Endothelial cell of umbilical vein (primary cell): ENCODE data around the gene TNRC6A. TPM values are rescaled to one million over a fixed set of nuclear protein-coding genes. Genes with fewer than 3 reads are reported as not detected.

ENCODE experiments used
- BruUV-seq: library from RNA; stranded (reverse); fragments of 400-500 nt; replicated peaks from 2 replicates; lab custom pipeline; 2021; lab: Mats Ljungman, UMichigan
- CTCF ChIA-PET: fragments of 300-600, 350-600 bp; sonication (Branson Sonifier 250); formaldehyde crosslinking; loops from one replicate; lab custom pipeline; 2021; ENCODE audit warnings: antibody characterized with exemption, inconsistent platforms; lab: Charles Lee
- POLR2A ChIA-PET: fragments of 300-600, 350-600 bp; sonication (Branson Sonifier 250); formaldehyde crosslinking; loops from one replicate; lab custom pipeline; 2021; ENCODE audit warnings: antibody characterized with exemption, inconsistent platforms; lab: Charles Lee
- DNase-seq: peaks from one replicate; pipeline ENCODE4 v3.0.0-alpha.2; 2011; ENCODE audit warnings: low read depth, low spot score
- FAIRE-seq: peaks from 2 replicates; lab custom pipeline; 2011; peaks lifted over from hg19 to GRCh38; lab: Jason Lieb, UNC
- H2AFZ ChIP-seq: 2 replicates; pipeline ENCODE4 v1.6.0; 2012; ENCODE audit warnings: low read depth, low read length, control low read depth, inconsistent platforms
- H3K27ac ChIP-seq: 2 replicates; pipeline ENCODE4 v1.5.1; 2011; ENCODE audit warnings: low read depth, mild to moderate bottlenecking, control low read depth, low read length, moderate library complexity; ENCODE audit not compliant: insufficient read depth
- H3K27me3 ChIP-seq, 2 experiments: 2 replicates each; pipeline versions ENCODE4 v1.6.0 to v1.6.1; 2011; ENCODE audit warnings: low read length in 2 of 2, mixed read lengths in 1 of 2; ENCODE audit not compliant: control insufficient read depth in 2 of 2, insufficient read depth in 2 of 2
- H3K36me3 ChIP-seq, 2 experiments: 2 replicates in 1 of 2; 3 replicates in 1 of 2; pipeline ENCODE4 v1.5.1; 2011; ENCODE audit warnings: low read length in 2 of 2, mild to moderate bottlenecking in 1 of 2, moderate library complexity in 1 of 2; ENCODE audit not compliant: control insufficient read depth in 2 of 2, insufficient read depth in 2 of 2; ENCODE audit errors: extremely low read depth in 1 of 2
- H3K4me1 ChIP-seq: 3 replicates; pipeline ENCODE4 v1.5.1; 2011; ENCODE audit warnings: mild to moderate bottlenecking, low read length; ENCODE audit not compliant: control insufficient read depth, insufficient read depth; ENCODE audit errors: extremely low read depth
- H3K4me2 ChIP-seq: 2 replicates; pipeline ENCODE4 v1.6.1; 2011; ENCODE audit warnings: low read length, control low read depth, mixed read lengths; ENCODE audit not compliant: insufficient read depth
- H3K4me3 ChIP-seq, 3 experiments: fragments of 200-600 bp in 1 of 3; sonication (generic), shearing (Covaris generic) in 1 of 3; replicated peaks in 1 of 3; 2 replicates each; pipeline ENCODE4 v1.5.1; 2011 to 2016; ENCODE audit warnings: control low read depth in 3 of 3, low read length in 3 of 3, mild to moderate bottlenecking in 2 of 3, inconsistent platforms in 1 of 3, low read depth in 1 of 3, moderate library complexity in 1 of 3; ENCODE audit not compliant: insufficient read depth in 1 of 3
- H3K79me2 ChIP-seq: 2 replicates; pipeline ENCODE4 v1.6.0; 2012; ENCODE audit warnings: low read length, inconsistent platforms; ENCODE audit not compliant: control insufficient read depth, insufficient read depth
- H3K9ac ChIP-seq: replicated peaks from 2 replicates; pipeline ENCODE3; 2011; ENCODE audit warnings: low read length, control low read depth; ENCODE audit not compliant: insufficient read depth; ENCODE audit errors: extremely low read depth
- H3K9me1 ChIP-seq: replicated peaks from 3 replicates; pipeline ENCODE4 v1.6.0; 2011; ENCODE audit warnings: mild to moderate bottlenecking, low read length; ENCODE audit not compliant: control insufficient read depth, insufficient read depth; ENCODE audit errors: extremely low read depth
- H3K9me3 ChIP-seq: replicated peaks from 2 replicates; pipeline ENCODE4 v1.5.1; 2012; ENCODE audit warnings: low read length, inconsistent platforms; ENCODE audit not compliant: control insufficient read depth, insufficient read depth
- H4K20me1 ChIP-seq: replicated peaks from 2 replicates; pipeline ENCODE3; 2011; ENCODE audit warnings: mild to moderate bottlenecking, low read length; ENCODE audit not compliant: control insufficient read depth, insufficient read depth; ENCODE audit errors: extremely low read depth
- EZH2 ChIP-seq: IDR thresholded peaks from 2 replicates; pipeline ENCODE4 v1.6.1; 2012; ENCODE audit warnings: borderline replicate concordance, low read depth, mild to moderate bottlenecking, moderate library complexity, low read length, inconsistent platforms; ENCODE audit not compliant: severe bottlenecking
- FOS ChIP-seq: IDR thresholded peaks from 2 replicates; pipeline ENCODE4 v1.6.1; 2011; ENCODE audit warnings: mild to moderate bottlenecking, low read length, moderate library complexity, borderline replicate concordance; ENCODE audit not compliant: insufficient read depth
- GATA2 ChIP-seq: IDR thresholded peaks from 2 replicates; pipeline ENCODE4 v1.7.0; 2011; ENCODE audit warnings: low read depth, mild to moderate bottlenecking, moderate library complexity, mixed read lengths, low read length; ENCODE audit not compliant: insufficient read length, insufficient read depth
- JUN ChIP-seq: IDR thresholded peaks from 2 replicates; pipeline ENCODE4 v1.6.1; 2011; ENCODE audit warnings: borderline replicate concordance, low read depth; ENCODE audit not compliant: insufficient read length, insufficient read depth
- MYC ChIP-seq: IDR thresholded peaks from one replicate; pipeline ENCODE4 v1.6.1; 2011; ENCODE audit warnings: mild to moderate bottlenecking, low read depth, low read length
- POLR2A ChIP-seq: IDR thresholded peaks from 2 replicates; pipeline ENCODE4 v1.6.1; 2012; ENCODE audit warnings: low read depth, mild to moderate bottlenecking, control low read depth, low read length
- POLR2AphosphoS5 ChIP-seq: IDR thresholded peaks from 2 replicates; pipeline ENCODE4 v1.6.1; 2012; ENCODE audit warnings: low read depth, mild to moderate bottlenecking, control low read depth, low read length, moderate library complexity; ENCODE audit not compliant: insufficient read depth
- dilution Hi-C: fragments of 300-500 bp; cut with MboI; formaldehyde crosslinking; loops from one replicate; pipeline ENCODE4 v1.15.0; 2019; ENCODE audit warnings: low sequenced_read_pairs; ENCODE audit not compliant: extremely low pct_ligation_motif_present
- intact Hi-C: fragments of 100-400 bp; cut with micrococcal nuclease; formaldehyde crosslinking; loops from one replicate; pipeline ENCODE4 v1.10.0; 2022
- polyA plus RNA-seq, 4 experiments: library from polyadenylated mRNA; depleted of rRNA in 3 of 4; stranded (reverse) in 3 of 4; unstranded in 1 of 4; fragments of >200 nt; gene quantifications; 2 replicates each; pipeline versions ENCODE4 v1.2.1 to v1.2.3, GENCODE V29; 2011 to 2012; ENCODE audit warnings: missing spikeins in 1 of 4
- total RNA-seq: library from RNA; stranded (reverse); gene quantifications from 2 replicates; pipeline ENCODE4 v1.2.3, GENCODE V29; 2021
- TF ChIP-seq, protein P1 (sequence below), 2 donors: IDR thresholded peaks; 1 replicate in 1 of 2; 2 replicates in 1 of 2; pipeline ENCODE4 v1.5.1; 2011; ENCODE audit warnings: low read length in 2 of 2, mild to moderate bottlenecking in 2 of 2, moderate library complexity in 2 of 2, control low read depth in 1 of 2, inconsistent platforms in 1 of 2, low read depth in 1 of 2; ENCODE audit not compliant: insufficient read depth in 1 of 2; ENCODE audit errors: extremely low read depth in 1 of 2
- TF ChIP-seq, protein P2 (sequence below): IDR thresholded peaks from 2 replicates; pipeline ENCODE4 v1.6.1; 2011; ENCODE audit not compliant: insufficient read depth, insufficient read length

Gene TNRC6A
- total and polyA plus RNA-seq, 2 donors (not counting 3 experiments of a cell fraction or from before 2014, with no cell fraction given) = 39.3 to 74.5 TPM

DNA sequence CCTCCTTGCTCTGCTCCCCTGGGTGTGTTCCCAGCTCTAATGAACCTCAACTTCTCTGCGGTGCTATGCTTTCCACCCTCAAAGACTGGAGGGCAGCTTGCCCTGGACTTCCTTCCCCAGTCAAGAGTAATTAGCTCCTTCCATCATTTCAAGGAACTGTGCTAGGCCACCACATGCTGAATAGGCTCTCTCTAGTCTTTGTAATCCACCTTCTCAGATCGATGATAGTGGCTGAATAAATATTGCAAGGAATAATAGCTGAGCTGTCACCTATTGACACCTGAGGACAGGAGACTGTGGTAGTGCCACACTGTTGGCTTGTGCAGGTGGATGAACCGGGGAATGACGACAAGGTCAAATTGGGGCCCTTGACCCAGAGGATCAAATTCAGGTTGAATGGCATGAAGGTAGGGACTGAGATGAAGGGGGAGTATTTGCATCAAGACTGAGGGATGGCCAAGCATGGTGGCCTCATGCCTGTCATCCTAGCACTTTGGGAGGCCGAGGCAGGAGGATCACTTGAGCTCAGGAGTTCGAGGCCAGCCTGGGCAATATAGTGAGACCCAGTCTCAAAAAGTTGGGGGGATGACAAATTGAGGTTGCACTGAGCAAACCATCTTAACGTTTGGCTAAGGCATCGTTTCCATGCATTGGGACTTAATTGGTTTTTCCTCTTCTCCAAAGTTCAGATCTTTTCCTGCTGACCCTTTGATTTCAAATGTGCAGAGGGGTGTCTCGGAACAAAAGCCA is 97.5 kb downstream of the TNRC6A start:
- dilution Hi-C loops = no loop called here

More for the DNA sequence above, 97.5 kb downstream of the TNRC6A start:
- no peak for TF ChIP-seq EZH2
- no peak for TF ChIP-seq FOS
- TF ChIP-seq, protein P1, sequence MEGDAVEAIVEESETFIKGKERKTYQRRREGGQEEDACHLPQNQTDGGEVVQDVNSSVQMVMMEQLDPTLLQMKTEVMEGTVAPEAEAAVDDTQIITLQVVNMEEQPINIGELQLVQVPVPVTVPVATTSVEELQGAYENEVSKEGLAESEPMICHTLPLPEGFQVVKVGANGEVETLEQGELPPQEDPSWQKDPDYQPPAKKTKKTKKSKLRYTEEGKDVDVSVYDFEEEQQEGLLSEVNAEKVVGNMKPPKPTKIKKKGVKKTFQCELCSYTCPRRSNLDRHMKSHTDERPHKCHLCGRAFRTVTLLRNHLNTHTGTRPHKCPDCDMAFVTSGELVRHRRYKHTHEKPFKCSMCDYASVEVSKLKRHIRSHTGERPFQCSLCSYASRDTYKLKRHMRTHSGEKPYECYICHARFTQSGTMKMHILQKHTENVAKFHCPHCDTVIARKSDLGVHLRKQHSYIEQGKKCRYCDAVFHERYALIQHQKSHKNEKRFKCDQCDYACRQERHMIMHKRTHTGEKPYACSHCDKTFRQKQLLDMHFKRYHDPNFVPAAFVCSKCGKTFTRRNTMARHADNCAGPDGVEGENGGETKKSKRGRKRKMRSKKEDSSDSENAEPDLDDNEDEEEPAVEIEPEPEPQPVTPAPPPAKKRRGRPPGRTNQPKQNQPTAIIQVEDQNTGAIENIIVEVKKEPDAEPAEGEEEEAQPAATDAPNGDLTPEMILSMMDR (IDR thresholded peaks at IDR 0.05; ENCODE audit: extremely low read depth in 1 of 2, insufficient read depth in 1 of 2, low read depth in 1 of 2, low read length in 2 of 2) = no peak
- TF ChIP-seq GATA2 = no peak
- no peak for TF ChIP-seq JUN
- TF ChIP-seq, protein P2, sequence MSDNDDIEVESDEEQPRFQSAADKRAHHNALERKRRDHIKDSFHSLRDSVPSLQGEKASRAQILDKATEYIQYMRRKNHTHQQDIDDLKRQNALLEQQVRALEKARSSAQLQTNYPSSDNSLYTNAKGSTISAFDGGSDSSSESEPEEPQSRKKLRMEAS = no peak
- no peak for TF ChIP-seq MYC
- no peak for TF ChIP-seq POLR2A
- TF ChIP-seq POLR2AphosphoS5 = no peak
- Histone ChIP-seq H3K4me1 (no peaks in the 10 kb centered on the region), H3K27me3 (no peaks in the 10 kb centered on the region), H3K4me3 (no peak overlapping the region), H3K9ac (no peak overlapping the region), H3K36me3 (peaks cover 11 to 26% of the 10 kb centered on the region in 2 experiments), H4K20me1 (no peaks in the 10 kb centered on the region), H3K9me1 (no peaks in the 10 kb centered on the region), H3K9me3 (no peaks in the 10 kb centered on the region), H3K4me2 (no peak overlapping the region), H2AFZ (no peak overlapping the region), H3K79me2 (no peaks in the 10 kb centered on the region), H3K27ac (no peak overlapping the region)
- no peak for DNase-seq
- ChIA-PET POLR2A (no interaction called here), CTCF (interaction anchor here (1.4 to 2.0 kb wide), 2 partner anchors 8 to 12 kb away, joined by 3 to 9 read pairs; no protein-coding TSS in a partner anchor)
- no TSS peak for BruUV-seq
- FAIRE-seq = no peak
- intact Hi-C loops = no loop called here
